ENCODE results near the gene CNOT3. TPM values are rescaled to one million over a fixed set of nuclear protein-coding genes. Genes with fewer than 3 reads are reported as not detected.

Gene CNOT3
- total and polyA plus RNA-seq, 2 of the 13 experiments (the other 11 are each of a cell fraction or from before 2014, with no cell fraction given): 4.3 to 5.8 TPM

- TF ChIP-seq NCOA5 (CRISPR knock-in tag; IDR thresholded peaks at IDR 0.05): no peak
- TF ChIP-seq CBX5 (CRISPR knock-in tag; IDR thresholded peaks at IDR 0.05; ENCODE audit: borderline replicate concordance): no peak
- TF ChIP-seq TIGD3 (CRISPR knock-in tag; IDR thresholded peaks at IDR 0.05; ENCODE audit: borderline replicate concordance): no peak
- peak; percentile 100 for TF ChIP-seq HINFP (CRISPR knock-in tag; IDR thresholded peaks at IDR 0.05; ENCODE audit: low read depth)
- TF ChIP-seq GABPA (IDR thresholded peaks at IDR 0.05; ENCODE audit: low read depth, low read length): no peak
- TF ChIP-seq GABPA (CRISPR knock-in tag; IDR thresholded peaks at IDR 0.05; ENCODE audit: low read depth): no peak
- TF ChIP-seq ZNF674 (CRISPR knock-in tag; IDR thresholded peaks at IDR 0.05; ENCODE audit: low read depth): no peak
- no peak; the same call in 1 of the 2 replicates for TF ChIP-seq KDM3A (CRISPR knock-in tag; IDR thresholded peaks at IDR 0.05; ENCODE audit: low read depth)
- 0 out of 2 replicates have a peak, but pooled peaks have one; percentile 36 for TF ChIP-seq MAF1 (CRISPR knock-in tag; IDR thresholded peaks at IDR 0.05; ENCODE audit: borderline replicate concordance)
- peak; percentile 88 for TF ChIP-seq ZFX (CRISPR knock-in tag; IDR thresholded peaks at IDR 0.05; ENCODE audit: low read depth)
- TF ChIP-seq PHF8 (CRISPR knock-in tag; IDR thresholded peaks at IDR 0.05): peak; percentile 86
- 0 out of 2 replicates have a peak, but pooled peaks have one; percentile 25 for TF ChIP-seq ZBTB10 (CRISPR knock-in tag; IDR thresholded peaks at IDR 0.05; ENCODE audit: borderline replicate concordance)
- no peak; the same call in 1 of the 2 replicates for TF ChIP-seq MXD4 (CRISPR knock-in tag; IDR thresholded peaks at IDR 0.05)
- TF ChIP-seq HMGXB3 (CRISPR knock-in tag; IDR thresholded peaks at IDR 0.05; ENCODE audit: borderline replicate concordance): no peak
- peak; percentile 50; the same call in 1 of the 2 replicates for TF ChIP-seq ZSCAN21 (CRISPR knock-in tag; IDR thresholded peaks at IDR 0.05; ENCODE audit: borderline replicate concordance)
- peak; percentile 46 for TF ChIP-seq SP4 (CRISPR knock-in tag; IDR thresholded peaks at IDR 0.05)
- TF ChIP-seq CAMTA2 (CRISPR knock-in tag; IDR thresholded peaks at IDR 0.05; ENCODE audit: borderline replicate concordance): no peak
- no peak for TF ChIP-seq RXRA (CRISPR knock-in tag; IDR thresholded peaks at IDR 0.05)
- TF ChIP-seq ZNF577 (CRISPR knock-in tag; IDR thresholded peaks at IDR 0.05; ENCODE audit: borderline replicate concordance, low read depth): no peak
- peak; percentile 70; the same call in 1 of the 3 replicates for TF ChIP-seq MXI1 (IDR thresholded peaks at IDR 0.05; ENCODE audit: borderline replicate concordance, low read depth, low read length)
Observed at GRCh38 chr19:54189145-54189734, 51.7 kb downstream of the CNOT3 start, which contains the start of gene MBOAT7 (continued).

Measured in HepG2 (cell line).